CD4-positive, alpha-beta T cell (primary cell): Measurements from ENCODE around the gene AKAP5. TPM values are rescaled to one million over a fixed set of nuclear protein-coding genes. Genes with fewer than 3 reads are reported as not detected.

ENCODE experiments used
- ATAC-seq: fragments of 200-7000 bp; cut with Tn5 transposase; one replicate; pipeline ENCODE4 v1.10.0; 2022; ENCODE audit warnings: mild to moderate bottlenecking; ENCODE audit not compliant: poor library complexity
- CTCF ChIA-PET: fragments of 350-600 bp; sonication (Branson Sonifier 250); formaldehyde crosslinking; loops from one replicate; lab custom pipeline; 2021; ENCODE audit warnings: antibody characterized with exemption, inconsistent platforms; lab: Charles Lee
- POLR2A ChIA-PET: fragments of 350-600 bp; sonication (Branson Sonifier 250); formaldehyde crosslinking; loops from one replicate; lab custom pipeline; 2021; ENCODE audit warnings: antibody characterized with exemption, inconsistent platforms; lab: Charles Lee
- DNase-seq, 14 experiments: peaks; one replicate each; pipeline ENCODE4 v3.0.0-alpha.2; 2013 to 2020; ENCODE audit warnings: mixed read lengths in 2 of 14
- H3K27ac ChIP-seq, 2 donors: one replicate each; pipeline versions ENCODE4 v1.5.1 to v1.7.0; 2013; ENCODE audit warnings: low read length in 2 of 2, low read depth in 1 of 2, mild to moderate bottlenecking in 1 of 2
- H3K27me3 ChIP-seq, 2 experiments: 1 replicate in 1 of 2; 2 replicates in 1 of 2; pipeline versions ENCODE4 v1.6.1 to v1.7.0; 2013; ENCODE audit warnings: low read length in 2 of 2, control low read depth in 1 of 2, mild to moderate bottlenecking in 1 of 2, moderate library complexity in 1 of 2; ENCODE audit not compliant: insufficient read depth in 2 of 2, control insufficient read depth in 1 of 2
- H3K36me3 ChIP-seq: one replicate; pipeline ENCODE4 v1.6.1; 2013; ENCODE audit warnings: low read length, control low read depth; ENCODE audit not compliant: insufficient read depth
- H3K4me1 ChIP-seq: one replicate; pipeline ENCODE4 v1.6.1; 2013; ENCODE audit warnings: low read length, control low read depth; ENCODE audit not compliant: insufficient read depth
- H3K4me3 ChIP-seq: one replicate; pipeline ENCODE4 v1.5.1; 2013; ENCODE audit warnings: mild to moderate bottlenecking, low read length, moderate library complexity
- H3K9me3 ChIP-seq, 2 experiments: 1 replicate in 1 of 2; 2 replicates in 1 of 2; pipeline versions ENCODE4 v1.6.1 to v1.7.0; 2013; ENCODE audit warnings: low read length in 2 of 2, mild to moderate bottlenecking in 2 of 2, control low read depth in 1 of 2, moderate library complexity in 1 of 2; ENCODE audit not compliant: control insufficient read depth in 1 of 2, insufficient read depth in 1 of 2
- H3K27ac Mint-ChIP-seq: one replicate; pipeline ENCODE4 v1.8.0; 2020; ENCODE audit warnings: mixed read lengths
- H3K27me3 Mint-ChIP-seq: one replicate; pipeline ENCODE4 v1.8.0; 2021; ENCODE audit warnings: mixed read lengths
- H3K36me3 Mint-ChIP-seq: one replicate; pipeline ENCODE4 v1.8.0; 2021; ENCODE audit warnings: low read depth, mixed read lengths
- H3K4me1 Mint-ChIP-seq: one replicate; pipeline ENCODE4 v1.8.0; 2021; ENCODE audit warnings: low read depth, mixed read lengths
- H3K4me3 Mint-ChIP-seq: one replicate; pipeline ENCODE4 v1.8.0; 2020; ENCODE audit warnings: mild to moderate bottlenecking, mixed read lengths
- H3K9me3 Mint-ChIP-seq: one replicate; pipeline ENCODE4 v1.8.0; 2020; ENCODE audit warnings: mixed read lengths
- CTCF ChIP-seq: fragments of 200-600 bp; IDR thresholded peaks from one replicate; pipeline ENCODE4 v1.8.0; 2022; ENCODE audit warnings: antibody characterized with exemption, mild to moderate bottlenecking
- intact Hi-C, 2 experiments: fragments of 100-400 bp; cut with DNase I in 1 of 2; cut with micrococcal nuclease in 1 of 2; formaldehyde crosslinking; loops; one replicate each; pipeline versions ENCODE4 v1.15.1 to v1.9.0; 2023 to 2025; cut with DNase I, micrococcal nuclease
- total RNA-seq, 174 experiments: library from RNA in 2 of 174; stranded (reverse) in 2 of 174; gene quantifications; one replicate each; pipeline ENCODE4 v1.2.3 and lab custom pipeline; 2021 to 2026

The AKAP5 gene
- total RNA-seq, 2 experiments from 2014 or later, result 0.49 to 0.50 TPM

- no peak overlapping the region for H3K4me3 ChIP-seq
- ChIA-PET POLR2A (interaction anchor here (1.2 to 1.4 kb wide), 2 partner anchors 30 to 121 kb away, joined by 3 to 6 read pairs; partner anchors contain the start of gene MTHFD1), CTCF (interaction anchor here (0.6 to 3.2 kb wide), 7 partner anchors 14 to 164 kb away, joined by 3 to 55 read pairs (median 3); partner anchors contain the start of gene HSPA2)
- H3K36me3 ChIP-seq, result peaks cover 11% of the 10 kb centered on the region
- TF ChIP-seq CTCF, result no peak
- intact Hi-C loops, result loop anchor here (10.0 kb wide), 2 partner anchors 407 to 863 kb away; partner anchors contain the start of genes WDR89 (in 2 of the 2) and CHURC1 (in 1 of the 2)
- Mint-ChIP-seq H3K4me1 (peaks cover 83% of the 10 kb centered on the region), H3K27ac (peak overlapping the region; percentile 100), H3K36me3 (peaks cover 33% of the 10 kb centered on the region), H3K4me3 (peak overlapping the region; percentile 27), H3K9me3 (no peaks in the 10 kb centered on the region), H3K27me3 (peaks cover 4% of the 10 kb centered on the region)
- no peaks in the 10 kb centered on the region for H3K27me3 ChIP-seq
- ATAC-seq (no peak), DNase-seq (no peak)
- peaks cover 57% of the 10 kb centered on the region for H3K4me1 ChIP-seq
- H3K9me3 ChIP-seq, result no peaks in the 10 kb centered on the region
- H3K27ac ChIP-seq, result peak overlapping the region in 1 of 2 donors; percentile 60
These were observed 43.0 kb downstream of the AKAP5 start for GRCh38 chr14:64508215-64508776.

- Mint-ChIP-seq H3K9me3 (no peaks in the 10 kb centered on the region), H3K4me3 (peak overlapping the region; percentile 43), H3K4me1 (peaks cover 86% of the 10 kb centered on the region), H3K27ac (peak overlapping the region; percentile 100), H3K36me3 (peaks cover 29% of the 10 kb centered on the region), H3K27me3 (peaks cover under 1% of the 10 kb centered on the region)
- intact Hi-C loops, result loop anchor here (10.0 kb wide), 2 partner anchors 406 to 864 kb away; partner anchors contain the start of genes WDR89 (in 2 of the 2) and CHURC1 (in 1 of the 2)
- Histone ChIP-seq H3K36me3 (peaks cover 11% of the 10 kb centered on the region), H3K4me3 (no peak overlapping the region), H3K27ac (no peak overlapping the region), H3K27me3 (no peaks in the 10 kb centered on the region), H3K4me1 (peaks cover 60% of the 10 kb centered on the region), H3K9me3 (no peaks in the 10 kb centered on the region)
- CTCF ChIA-PET, result interaction anchor here (0.9 to 3.2 kb wide), 7 partner anchors 14 to 165 kb away, joined by 3 to 55 read pairs (median 3); partner anchors contain the start of gene HSPA2
- no peak for TF ChIP-seq CTCF
- no peak for ATAC-seq
- DNase-seq, result no peak
- POLR2A ChIA-PET, result interaction anchor here (0.9 to 4.8 kb wide), 5 partner anchors 7 to 121 kb away, joined by 3 to 29 read pairs (median 4); partner anchors contain the start of genes MTHFD1 and ZBTB25
These were observed 43.7 kb downstream of the AKAP5 start for GRCh38 chr14:64509036-64509435.

- Histone ChIP-seq H3K9me3 (no peaks in the 10 kb centered on the region), H3K27me3 (no peaks in the 10 kb centered on the region), H3K4me1 (peaks cover 56% of the 10 kb centered on the region), H3K36me3 (peaks cover 11% of the 10 kb centered on the region), H3K27ac (peak overlapping the region in 1 of 2 donors; percentile 27), H3K4me3 (no peak overlapping the region)
- peak; percentile 88 for TF ChIP-seq CTCF
- Mint-ChIP-seq H3K27me3 (no peaks in the 10 kb centered on the region), H3K9me3 (no peaks in the 10 kb centered on the region), H3K4me3 (peak overlapping the region; percentile 43), H3K36me3 (peaks cover 12% of the 10 kb centered on the region), H3K27ac (peak overlapping the region; percentile 100), H3K4me1 (peaks cover 93% of the 10 kb centered on the region)
- ATAC-seq (peak; percentile 63), DNase-seq (peak; percentile 36 to 88 (median 56))
- CTCF ChIA-PET, result interaction anchor here (0.5 to 3.2 kb wide), 25 partner anchors 9 to 475 kb away, joined by 3 to 55 read pairs (median 4); partner anchors contain the start of genes FNTB and HSPA2
- intact Hi-C loops, result loop anchor here (1.0 to 2.0 kb wide), 4 partner anchors 9 to 168 kb away; no protein-coding TSS in a partner anchor
- POLR2A ChIA-PET, result interaction anchor here (0.6 to 4.8 kb wide), 12 partner anchors 9 to 124 kb away, joined by 3 to 29 read pairs (median 5); partner anchors contain the start of genes HSPA2 and ZBTB25
These were observed 45.7 kb downstream of the AKAP5 start for GRCh38 chr14:64510825-64511671.
